ENCODE data around the gene ARPP21.
A peak's percentile ranks its signal among the peaks of the same experiment; 100 is the strongest.

ARPP21 gene

DNA sequence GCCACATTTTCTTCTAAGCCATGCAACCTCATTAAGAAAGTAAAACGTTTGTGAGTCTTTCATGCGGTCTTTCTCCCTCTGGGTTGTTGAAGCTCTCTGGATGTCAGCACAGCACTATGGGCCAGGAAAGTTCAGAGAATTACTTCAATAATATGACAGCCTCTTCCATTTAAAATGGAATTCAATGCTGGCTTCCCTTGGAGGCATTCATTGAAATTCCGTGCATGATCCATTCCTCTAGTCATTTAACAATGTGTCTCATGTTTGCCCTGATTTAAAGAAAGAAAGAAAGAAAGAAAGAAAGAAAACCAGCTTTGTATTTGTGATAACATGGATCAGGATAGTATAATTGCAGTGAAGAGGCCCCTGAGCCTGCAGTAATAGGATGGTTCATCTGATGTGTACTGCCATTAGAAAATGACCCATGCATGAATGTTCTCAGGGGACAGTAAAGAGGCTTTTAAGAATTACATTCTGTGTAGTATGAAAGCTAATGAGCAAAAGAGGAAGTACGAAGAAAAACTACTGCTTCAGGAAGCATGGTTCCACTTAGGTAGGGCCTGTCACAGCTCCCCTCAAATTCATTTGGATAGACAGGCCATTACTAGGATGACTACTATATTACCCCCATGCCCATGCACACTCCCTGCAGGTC is 146.0 kb downstream of the ARPP21 start:
- DNase-seq (ENCODE audit: low read depth) = no peak
- H3K4me3 ChIP-seq (ENCODE audit: low read depth, low read length) = no peak overlapping the region
- TF ChIP-seq, protein P1, sequence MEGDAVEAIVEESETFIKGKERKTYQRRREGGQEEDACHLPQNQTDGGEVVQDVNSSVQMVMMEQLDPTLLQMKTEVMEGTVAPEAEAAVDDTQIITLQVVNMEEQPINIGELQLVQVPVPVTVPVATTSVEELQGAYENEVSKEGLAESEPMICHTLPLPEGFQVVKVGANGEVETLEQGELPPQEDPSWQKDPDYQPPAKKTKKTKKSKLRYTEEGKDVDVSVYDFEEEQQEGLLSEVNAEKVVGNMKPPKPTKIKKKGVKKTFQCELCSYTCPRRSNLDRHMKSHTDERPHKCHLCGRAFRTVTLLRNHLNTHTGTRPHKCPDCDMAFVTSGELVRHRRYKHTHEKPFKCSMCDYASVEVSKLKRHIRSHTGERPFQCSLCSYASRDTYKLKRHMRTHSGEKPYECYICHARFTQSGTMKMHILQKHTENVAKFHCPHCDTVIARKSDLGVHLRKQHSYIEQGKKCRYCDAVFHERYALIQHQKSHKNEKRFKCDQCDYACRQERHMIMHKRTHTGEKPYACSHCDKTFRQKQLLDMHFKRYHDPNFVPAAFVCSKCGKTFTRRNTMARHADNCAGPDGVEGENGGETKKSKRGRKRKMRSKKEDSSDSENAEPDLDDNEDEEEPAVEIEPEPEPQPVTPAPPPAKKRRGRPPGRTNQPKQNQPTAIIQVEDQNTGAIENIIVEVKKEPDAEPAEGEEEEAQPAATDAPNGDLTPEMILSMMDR (conservative IDR thresholded peaks at IDR 0.05; ENCODE audit: low read depth, low read length) = no peak

- TF ChIP-seq, protein P1 (conservative IDR thresholded peaks at IDR 0.05; ENCODE audit: low read depth, low read length) = no peak
- no peak overlapping the region for H3K4me3 ChIP-seq (ENCODE audit: low read depth, low read length)
- no peak for DNase-seq (ENCODE audit: low read depth)
Observed at GRCh38 chr3:35787936-35788335, 148.6 kb downstream of the ARPP21 start.

- TF ChIP-seq, protein P1 (conservative IDR thresholded peaks at IDR 0.05; ENCODE audit: low read depth, low read length) = no peak
- no peak for DNase-seq (ENCODE audit: low read depth)
- no peak overlapping the region for H3K4me3 ChIP-seq (ENCODE audit: low read depth, low read length)
Observed at GRCh38 chr3:35789042-35789831, 149.9 kb downstream of the ARPP21 start.

DNA sequence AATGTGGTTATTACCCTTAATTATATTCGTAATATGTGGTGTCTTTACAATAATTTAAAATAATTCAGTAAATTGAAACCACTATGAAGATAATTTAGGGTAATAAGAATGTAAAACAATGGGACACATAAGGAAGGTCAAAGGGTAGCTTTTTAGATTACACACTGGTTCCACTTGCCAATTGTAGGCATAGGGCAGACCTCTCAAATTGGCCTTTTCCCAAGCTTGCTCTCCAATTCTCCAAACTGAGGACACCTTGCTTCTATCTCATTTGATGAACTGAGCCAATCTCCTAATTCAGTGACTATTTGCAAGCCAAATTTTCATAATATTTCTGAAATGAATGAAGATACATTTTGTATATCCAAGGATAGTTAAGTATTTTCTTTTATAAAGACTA is 151.4 kb downstream of the ARPP21 start:
- no peak for DNase-seq (ENCODE audit: low read depth)
- H3K4me3 ChIP-seq (ENCODE audit: low read depth, low read length) = no peak overlapping the region
- TF ChIP-seq, protein P1 (conservative IDR thresholded peaks at IDR 0.05; ENCODE audit: low read depth, low read length) = no peak

DNA sequence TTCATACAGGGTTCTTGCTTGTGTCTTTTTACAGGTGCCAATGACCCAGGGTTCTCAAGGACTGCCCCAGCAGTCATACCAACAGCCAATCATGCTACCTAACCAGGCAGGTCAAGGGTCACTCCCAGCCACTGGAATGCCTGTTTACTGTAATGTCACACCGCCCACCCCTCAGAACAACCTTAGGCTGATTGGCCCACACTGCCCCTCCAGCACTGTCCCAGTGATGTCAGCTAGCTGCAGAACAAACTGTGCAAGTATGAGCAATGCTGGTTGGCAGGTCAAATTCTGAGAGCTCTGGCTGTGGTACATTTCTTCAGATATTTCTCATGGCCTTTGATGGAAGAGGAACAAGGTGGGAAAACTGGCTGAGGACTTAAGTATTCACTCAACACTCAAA is 154.3 kb downstream of the ARPP21 start:
- H3K4me3 ChIP-seq (ENCODE audit: low read depth, low read length) = no peak overlapping the region
- peak; percentile 11 for DNase-seq (ENCODE audit: low read depth)
- TF ChIP-seq, protein P1 (conservative IDR thresholded peaks at IDR 0.05; ENCODE audit: low read depth, low read length) = no peak

- no peak overlapping the region for H3K4me3 ChIP-seq (ENCODE audit: low read depth, low read length)
- TF ChIP-seq, protein P1 (conservative IDR thresholded peaks at IDR 0.05; ENCODE audit: low read depth, low read length) = no peak
- no peak for DNase-seq (ENCODE audit: low read depth)
Observed at GRCh38 chr3:35800960-35801459, 161.7 kb downstream of the ARPP21 start.

All from choroid plexus epithelial cell (primary cell).